ENCODE measurements around the gene MAP4K2. TPM values are rescaled to one million over a fixed set of nuclear protein-coding genes. Genes with fewer than 3 reads are reported as not detected.

Gene MAP4K2
- polyA plus RNA-seq, 1 of the 3 experiments (the other 2 are of a cell fraction), result 20.0 TPM

DNA sequence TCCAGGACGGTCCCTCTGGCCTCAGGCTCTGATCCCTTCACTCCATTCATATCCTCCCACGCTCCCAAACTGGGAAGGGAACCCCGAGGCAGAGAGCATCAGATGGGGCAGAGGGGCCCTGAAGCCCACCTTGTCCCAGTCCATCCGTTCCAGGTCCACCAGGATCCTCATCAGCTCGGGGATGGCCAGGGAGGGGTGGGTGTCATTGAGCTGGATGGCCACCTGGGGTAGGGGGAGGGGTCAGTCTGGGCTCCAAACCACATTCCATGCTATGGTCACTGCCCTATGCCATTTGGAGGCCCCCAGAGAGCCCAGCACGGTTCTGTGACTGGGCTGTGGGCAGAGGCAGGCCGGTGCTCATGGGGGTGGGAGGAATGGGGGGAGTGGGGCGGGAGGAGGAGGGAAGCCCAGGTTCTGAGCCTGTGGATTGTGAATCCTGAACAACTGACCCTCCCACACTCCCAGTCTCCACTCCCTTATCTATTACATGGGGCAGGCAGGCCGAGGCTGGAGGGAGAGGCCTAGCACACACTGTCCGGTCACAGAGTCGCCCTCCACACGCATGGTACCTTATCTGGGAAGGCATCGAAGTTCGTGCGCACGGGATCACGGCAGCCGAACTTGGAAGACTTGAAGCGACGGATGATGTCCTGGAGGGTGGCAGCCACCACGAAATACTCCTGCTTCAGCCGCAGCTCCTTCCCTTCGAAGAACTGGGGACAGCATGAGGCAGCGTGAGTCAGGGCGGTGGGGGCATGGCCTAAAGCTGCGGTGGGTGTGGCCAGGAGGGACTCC is 48.7 kb downstream of the MAP4K2 start (continued):
- TF ChIP-seq EZH2phosphoT487 (IDR thresholded peaks at IDR 0.05; ENCODE audit: borderline replicate concordance, low read depth) (no peak), NRF1 (IDR thresholded peaks at IDR 0.05; ENCODE audit: low read depth, low read length) (no peak), IRF3 (IDR thresholded peaks at IDR 0.05; ENCODE audit: low read depth, low read length) (no peak), SIN3A (IDR thresholded peaks at IDR 0.05; ENCODE audit: borderline replicate concordance, low read depth, low read length) (no peak), FOSL2 (IDR thresholded peaks at IDR 0.05; ENCODE audit: borderline replicate concordance, low read depth) (no peak)
- TF ChIP-seq, protein P1, sequence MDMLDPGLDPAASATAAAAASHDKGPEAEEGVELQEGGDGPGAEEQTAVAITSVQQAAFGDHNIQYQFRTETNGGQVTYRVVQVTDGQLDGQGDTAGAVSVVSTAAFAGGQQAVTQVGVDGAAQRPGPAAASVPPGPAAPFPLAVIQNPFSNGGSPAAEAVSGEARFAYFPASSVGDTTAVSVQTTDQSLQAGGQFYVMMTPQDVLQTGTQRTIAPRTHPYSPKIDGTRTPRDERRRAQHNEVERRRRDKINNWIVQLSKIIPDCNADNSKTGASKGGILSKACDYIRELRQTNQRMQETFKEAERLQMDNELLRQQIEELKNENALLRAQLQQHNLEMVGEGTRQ (IDR thresholded peaks at IDR 0.05; ENCODE audit: borderline replicate concordance, low read depth, low read length), result no peak

GRCh38 chr11:64753380-64754123 is 49.5 kb downstream of the MAP4K2 start:
- WGBS (ENCODE audit: low lambda C conversion rate), result 95% methylated on average over 27 of the region's 43 CpGs
- CTCF ChIA-PET, result interaction anchor here (2.8 to 3.4 kb wide), 2 partner anchors 10 to 15 kb away, joined by 10 to 15 read pairs; partner anchors contain the start of gene RASGRP2

More at GRCh38 chr11:64753380-64754123, 49.5 kb downstream of the MAP4K2 start:
- Histone ChIP-seq H3K79me2 (ENCODE audit: insufficient read depth) (no peaks in the 10 kb centered on the region), H3F3A (replicated peaks; ENCODE audit: insufficient read depth) (peaks cover 11% of the 10 kb centered on the region), H3K4me1 (ENCODE audit: control insufficient read depth in 1 of 2, insufficient read depth in 2 of 2, low read depth in 1 of 2, low read length in 1 of 2) (no peaks in the 10 kb centered on the region; a peak in 1 of 4 replicates), H3K27me3 (ENCODE audit: insufficient read depth) (no peaks in the 10 kb centered on the region), H3K27ac (ENCODE audit: low read depth in 2 of 2, low read length in 1 of 2) (no peak overlapping the region), H3K9ac (no peak overlapping the region), H3K4me2 (no peak overlapping the region), H3K36me3 (replicated peaks in 1 of 2; ENCODE audit: control insufficient read depth in 1 of 2, insufficient read depth in 2 of 2, low read length in 1 of 2) (no peaks in the 10 kb centered on the region), H2AFZ (ENCODE audit: low read depth) (no peak overlapping the region), H3K9me2 (no peaks in the 10 kb centered on the region), H3K9me3 (no peaks in the 10 kb centered on the region), H4K20me1 (ENCODE audit: insufficient read depth) (no peaks in the 10 kb centered on the region), H3K4me3 (ENCODE audit: low read depth in 2 of 2, low read length in 1 of 2) (no peak overlapping the region)
- POLR2A ChIA-PET, result no interaction called here
- no peak for DNase-seq
- TF ChIP-seq ZBTB33 (IDR thresholded peaks at IDR 0.05; ENCODE audit: borderline replicate concordance, low read depth), result no peak
- TF ChIP-seq RFX5 (IDR thresholded peaks at IDR 0.05; ENCODE audit: low read length), result no peak
- TF ChIP-seq CHD2 (IDR thresholded peaks at IDR 0.05; ENCODE audit: low read length, partially characterized antibody), result no peak
- no peak for TF ChIP-seq TEAD4 (IDR thresholded peaks at IDR 0.05; ENCODE audit: borderline replicate concordance, insufficient read depth)
